GM18861 (cell line): ENCODE data around the gene DDX39A.
"Not testable (repeated sequence)": the region's sequence is repeated elsewhere in the genome, so short reads cannot be mapped to it uniquely, and the experiment has no call there.

Experiments
- ATAC-seq: cut with Tn5 transposase; IDR thresholded peaks from one replicate; pipeline ENCODE4 v1.9.1; 2021; ENCODE audit not compliant: unreplicated experiment

Gene DDX39A

GRCh38 chr19:14367016-14367415, 52.1 kb downstream of the DDX39A start:
- ATAC-seq, result no peak

- peak; percentile 56 for ATAC-seq
These were observed 52.6 kb downstream of the DDX39A start for GRCh38 chr19:14366529-14366928.

GRCh38 chr19:14364098-14364443, 55.1 kb downstream of the DDX39A start:
- not testable (repeated sequence) for ATAC-seq

GRCh38 chr19:14363183-14364097, 55.7 kb downstream of the DDX39A start:
- ATAC-seq, result no peak

GRCh38 chr19:14361824-14362223, 57.3 kb downstream of the DDX39A start:
- no peak for ATAC-seq
